ENCODE measurements around the gene SEMA6A. TPM values are rescaled to one million over a fixed set of nuclear protein-coding genes. Genes with fewer than 3 reads are reported as not detected.

SEMA6A gene
- total and polyA plus RNA-seq, 10 donors, result 0.88 to 78.6 (median 30.4) TPM

DNA sequence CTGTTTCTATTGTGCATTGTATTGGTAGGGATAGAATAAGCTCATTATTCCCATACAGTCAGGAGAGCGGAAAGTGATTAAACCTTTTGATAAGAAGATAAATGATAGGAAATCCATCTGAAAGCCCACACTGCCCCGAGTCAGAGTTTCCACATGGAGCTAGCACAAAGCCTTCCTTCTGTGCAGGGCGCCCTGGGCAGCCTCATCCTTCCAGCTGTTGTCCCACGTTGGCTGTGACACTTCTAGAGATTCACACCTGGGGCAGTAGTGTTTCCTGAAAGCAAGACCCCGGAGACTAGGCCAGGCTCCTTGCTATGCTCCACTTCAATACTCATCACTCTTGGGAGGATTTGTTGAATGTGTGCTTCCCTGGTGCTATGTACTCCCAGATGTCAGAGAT is 172.4 kb downstream of the SEMA6A start:
- H3K36me3 ChIP-seq, result peaks cover 0 to 39% (median 3%) of the 10 kb centered on the region in 6 donors
- no peaks in the 10 kb centered on the region for H3K4me1 ChIP-seq
- no peak overlapping the region for H3K27ac ChIP-seq
- TF ChIP-seq POLR2AphosphoS5 (IDR thresholded peaks at IDR 0.05) (no peak), POLR2A (IDR thresholded peaks at IDR 0.05) (no peak)
- TF ChIP-seq, protein P1, sequence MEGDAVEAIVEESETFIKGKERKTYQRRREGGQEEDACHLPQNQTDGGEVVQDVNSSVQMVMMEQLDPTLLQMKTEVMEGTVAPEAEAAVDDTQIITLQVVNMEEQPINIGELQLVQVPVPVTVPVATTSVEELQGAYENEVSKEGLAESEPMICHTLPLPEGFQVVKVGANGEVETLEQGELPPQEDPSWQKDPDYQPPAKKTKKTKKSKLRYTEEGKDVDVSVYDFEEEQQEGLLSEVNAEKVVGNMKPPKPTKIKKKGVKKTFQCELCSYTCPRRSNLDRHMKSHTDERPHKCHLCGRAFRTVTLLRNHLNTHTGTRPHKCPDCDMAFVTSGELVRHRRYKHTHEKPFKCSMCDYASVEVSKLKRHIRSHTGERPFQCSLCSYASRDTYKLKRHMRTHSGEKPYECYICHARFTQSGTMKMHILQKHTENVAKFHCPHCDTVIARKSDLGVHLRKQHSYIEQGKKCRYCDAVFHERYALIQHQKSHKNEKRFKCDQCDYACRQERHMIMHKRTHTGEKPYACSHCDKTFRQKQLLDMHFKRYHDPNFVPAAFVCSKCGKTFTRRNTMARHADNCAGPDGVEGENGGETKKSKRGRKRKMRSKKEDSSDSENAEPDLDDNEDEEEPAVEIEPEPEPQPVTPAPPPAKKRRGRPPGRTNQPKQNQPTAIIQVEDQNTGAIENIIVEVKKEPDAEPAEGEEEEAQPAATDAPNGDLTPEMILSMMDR (IDR thresholded peaks at IDR 0.05 in 8 of 11, conservative IDR thresholded peaks at IDR 0.05 in 3 of 11), result no peak
- DNase-seq, result no peak
- no peaks in the 10 kb centered on the region for H3K27me3 ChIP-seq (replicated peaks in 1 of 7)
- H3K4me3 ChIP-seq, result no peak overlapping the region
- intact Hi-C loops (cut with DNase I; ENCODE audit: low total_unique reads), result no loop called here
- H3K9me3 ChIP-seq, result no peaks in the 10 kb centered on the region
- 79 to 94% (median 91%) methylated on average over 4 to 5 of the region's 5 CpGs for WGBS, 5 donors

DNA sequence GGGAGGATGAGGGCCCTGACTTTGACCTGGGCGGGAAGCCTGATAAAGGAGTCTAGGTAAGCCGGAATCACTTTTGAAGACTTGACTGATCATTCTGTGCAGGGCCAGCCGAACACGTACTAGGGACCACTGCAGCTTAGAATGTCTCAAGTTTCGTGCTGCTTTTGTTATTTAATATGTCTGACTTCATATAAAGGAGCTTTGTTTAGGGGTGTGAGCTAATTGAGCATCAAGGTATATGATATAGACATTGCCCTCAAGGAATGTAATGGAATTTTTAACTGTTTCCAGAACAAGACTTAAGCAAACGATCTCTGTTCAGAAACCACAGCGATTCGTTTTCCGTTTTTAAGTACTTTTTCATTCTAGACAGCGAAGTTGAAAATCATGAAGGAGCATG is 173.0 kb downstream of the SEMA6A start:
- 88 to 95% (median 92%) methylated on average over 10 of the region's 10 CpGs for WGBS, 5 donors
- DNase-seq, result no peak
- Histone ChIP-seq H3K27ac (no peak overlapping the region), H3K36me3 (peaks cover 0 to 39% (median 3%) of the 10 kb centered on the region in 6 donors), H3K27me3 (replicated peaks in 1 of 7) (no peaks in the 10 kb centered on the region), H3K9me3 (no peaks in the 10 kb centered on the region), H3K4me3 (no peak overlapping the region), H3K4me1 (peaks cover 0 to 2% (median 0%) of the 10 kb centered on the region in 6 donors)
- TF ChIP-seq, protein P1 (IDR thresholded peaks at IDR 0.05 in 8 of 11, conservative IDR thresholded peaks at IDR 0.05 in 3 of 11), result no peak
- TF ChIP-seq POLR2A (IDR thresholded peaks at IDR 0.05), result no peak
- no peak for TF ChIP-seq POLR2AphosphoS5 (IDR thresholded peaks at IDR 0.05)
- intact Hi-C loops (cut with DNase I; ENCODE audit: low total_unique reads), result no loop called here

DNA sequence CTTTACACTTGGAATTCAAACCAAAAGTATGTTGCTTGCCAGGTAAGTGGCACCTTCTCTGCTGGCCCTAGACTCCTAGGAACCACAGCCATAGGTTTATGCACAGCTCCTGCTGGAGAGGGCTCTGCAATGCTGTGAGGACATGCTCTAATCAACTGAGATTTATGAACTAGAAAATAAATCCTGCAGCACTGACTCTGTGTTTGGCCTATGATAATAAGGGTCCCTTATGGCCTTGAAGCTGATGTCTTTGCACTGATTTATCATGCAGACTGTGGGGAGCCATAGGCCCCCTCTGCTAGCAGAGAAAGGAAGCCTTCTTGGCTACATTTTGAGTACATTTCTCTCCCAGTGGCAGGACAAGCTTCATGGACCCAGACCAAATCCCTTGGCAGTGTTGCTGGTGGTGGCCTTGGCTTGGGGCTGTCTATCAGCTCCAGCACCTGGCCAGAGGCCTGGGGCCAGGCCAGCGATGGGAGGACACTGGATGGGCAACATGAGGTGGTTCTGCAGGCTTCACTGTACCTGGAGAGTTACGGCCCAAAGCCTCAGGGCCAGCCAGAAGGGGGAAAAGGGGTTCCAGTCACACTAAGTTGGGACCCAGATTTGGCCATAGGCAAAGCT is 178.0 kb downstream of the SEMA6A start:
- WGBS, 5 donors, result 85 to 100% (median 92%) methylated on average over 2 of the region's 2 CpGs
- Histone ChIP-seq H3K27me3 (replicated peaks in 1 of 7) (no peaks in the 10 kb centered on the region), H3K27ac (peak overlapping the region in 2 of 8 donors; percentile 11 to 45), H3K4me3 (no peak overlapping the region), H3K36me3 (peaks cover 0 to 29% (median 3%) of the 10 kb centered on the region in 6 donors), H3K4me1 (peaks cover 0 to 14% (median 4%) of the 10 kb centered on the region in 6 donors), H3K9me3 (no peaks in the 10 kb centered on the region)
- intact Hi-C loops (cut with DNase I; ENCODE audit: low total_unique reads), result no loop called here
- TF ChIP-seq POLR2AphosphoS5 (IDR thresholded peaks at IDR 0.05), result no peak
- TF ChIP-seq, protein P1 (IDR thresholded peaks at IDR 0.05 in 8 of 11, conservative IDR thresholded peaks at IDR 0.05 in 3 of 11), result no peak
- TF ChIP-seq POLR2A (IDR thresholded peaks at IDR 0.05), result no peak
- no peak for DNase-seq

DNA sequence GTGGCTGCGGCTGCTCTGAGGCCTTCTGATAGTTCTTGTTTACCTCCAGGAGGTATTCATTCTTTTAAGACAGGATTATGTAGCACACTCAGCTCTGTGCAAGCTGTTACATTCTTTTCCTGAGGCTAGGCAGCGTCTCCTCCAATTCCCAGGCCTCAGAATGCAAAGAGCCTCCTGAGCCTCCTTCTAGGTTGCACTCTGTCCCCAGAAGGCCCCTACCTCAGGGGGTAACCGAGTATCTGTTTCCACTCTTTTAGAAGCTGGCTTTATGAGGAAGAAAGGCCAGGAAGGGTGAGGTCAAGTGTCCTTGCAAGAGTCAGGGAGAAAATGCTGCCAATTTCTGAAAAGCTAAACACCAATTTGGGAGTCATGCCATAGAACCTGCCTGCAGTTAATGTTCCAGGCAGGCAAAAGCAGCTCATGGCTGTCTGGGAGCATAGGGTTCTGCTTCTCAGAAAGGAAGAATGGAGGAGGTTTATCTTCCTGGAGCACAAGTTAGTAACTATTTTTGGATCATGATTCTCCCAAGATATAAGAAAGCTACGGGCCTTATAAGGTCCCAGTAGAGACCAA is 178.9 kb downstream of the SEMA6A start:
- no peak overlapping the region for H3K4me3 ChIP-seq
- DNase-seq, result no peak
- H3K4me1 ChIP-seq, result peaks cover 0 to 14% (median 4%) of the 10 kb centered on the region in 6 donors
- H3K27me3 ChIP-seq (replicated peaks in 1 of 7), result no peaks in the 10 kb centered on the region
- H3K9me3 ChIP-seq, result no peaks in the 10 kb centered on the region
- peak overlapping the region in 3 of 8 donors; percentile 11 to 45 (median 11) for H3K27ac ChIP-seq
- peaks cover 0 to 20% (median 0%) of the 10 kb centered on the region in 6 donors for H3K36me3 ChIP-seq
- TF ChIP-seq, protein P1 (IDR thresholded peaks at IDR 0.05 in 8 of 11, conservative IDR thresholded peaks at IDR 0.05 in 3 of 11), result no peak
- no peak for TF ChIP-seq POLR2A (IDR thresholded peaks at IDR 0.05)
- WGBS, 5 donors, result 55 to 75% (median 71%) methylated on average over 4 of the region's 4 CpGs
- intact Hi-C loops (cut with DNase I; ENCODE audit: low total_unique reads), result no loop called here
